CD8-positive, alpha-beta memory T cell (primary cell): ENCODE measurements around the gene UBC. TPM values are rescaled to one million over a fixed set of nuclear protein-coding genes. Genes with fewer than 3 reads are reported as not detected.

Experiments
- CTCF ChIA-PET: fragments of 350-600 bp; sonication (Branson Sonifier 250); formaldehyde crosslinking; loops from one replicate; lab custom pipeline; 2021; ENCODE audit warnings: antibody characterized with exemption; lab: Charles Lee
- POLR2A ChIA-PET: fragments of 350-600 bp; sonication (Branson Sonifier 250); formaldehyde crosslinking; loops from one replicate; lab custom pipeline; 2021; ENCODE audit warnings: antibody characterized with exemption; lab: Charles Lee
- DNase-seq, 5 donors: peaks; one replicate each; pipeline versions ENCODE4 v3.0.0 to v3.0.0-alpha.2; 2020 to 2022; ENCODE audit warnings: mixed read lengths in 1 of 5
- H3K27ac ChIP-seq: one replicate; pipeline ENCODE4 v1.7.0; 2013; ENCODE audit warnings: low read depth, mild to moderate bottlenecking, low read length, moderate library complexity
- H3K27me3 ChIP-seq: 2 replicates; pipeline ENCODE4 v1.7.0; 2013; ENCODE audit warnings: low read length, mild to moderate bottlenecking; ENCODE audit not compliant: insufficient read depth, poor library complexity, severe bottlenecking
- H3K36me3 ChIP-seq: 2 replicates; pipeline ENCODE4 v1.7.0; 2013; ENCODE audit warnings: mild to moderate bottlenecking, low read length, moderate library complexity; ENCODE audit not compliant: insufficient read depth
- H3K4me1 ChIP-seq: 2 replicates; pipeline ENCODE4 v1.7.0; 2013; ENCODE audit warnings: mild to moderate bottlenecking, low read length, moderate library complexity; ENCODE audit not compliant: insufficient read depth
- H3K4me3 ChIP-seq: 2 replicates; pipeline ENCODE4 v1.7.0; 2013; ENCODE audit warnings: mild to moderate bottlenecking, low read length
- H3K9me3 ChIP-seq: 2 replicates; pipeline ENCODE4 v1.7.0; 2013; ENCODE audit warnings: mild to moderate bottlenecking, low read length
- H3K27ac Mint-ChIP-seq, 8 donors: one replicate each; pipeline ENCODE4 v1.8.0; 2020 to 2021; ENCODE audit warnings: mixed read lengths in 8 of 8, mild to moderate bottlenecking in 6 of 8, inconsistent platforms in 3 of 8, moderate library complexity in 3 of 8
- H3K27me3 Mint-ChIP-seq, 2 donors: one replicate each; pipeline ENCODE4 v1.8.0; 2020 to 2021; ENCODE audit warnings: mixed read lengths in 2 of 2, mild to moderate bottlenecking in 1 of 2, moderate library complexity in 1 of 2
- H3K36me3 Mint-ChIP-seq, 3 donors: one replicate each; pipeline ENCODE4 v1.8.0; 2020 to 2021; ENCODE audit warnings: mixed read lengths in 3 of 3, inconsistent platforms in 1 of 3, mild to moderate bottlenecking in 1 of 3
- H3K4me1 Mint-ChIP-seq, 3 donors: one replicate each; pipeline ENCODE4 v1.8.0; 2020 to 2021; ENCODE audit warnings: mixed read lengths in 3 of 3, inconsistent platforms in 1 of 3, mild to moderate bottlenecking in 1 of 3
- H3K4me3 Mint-ChIP-seq, 7 donors: one replicate each; pipeline ENCODE4 v1.8.0; 2020 to 2021; ENCODE audit warnings: mixed read lengths in 7 of 7, mild to moderate bottlenecking in 6 of 7, moderate library complexity in 4 of 7, inconsistent platforms in 2 of 7
- H3K9me3 Mint-ChIP-seq, 5 donors: one replicate each; pipeline ENCODE4 v1.8.0; 2020 to 2022; ENCODE audit warnings: mixed read lengths in 5 of 5, mild to moderate bottlenecking in 3 of 5, moderate library complexity in 2 of 5, inconsistent platforms in 1 of 5
- polyA plus RNA-seq: library from polyadenylated mRNA; unstranded; fragments of 300-500 nt; fragmentation: Illumina TruSeq; gene quantifications from one replicate; pipeline ENCODE4 v1.2.3, GENCODE V29; 2021
- total RNA-seq, 2 experiments: library from RNA; stranded (reverse); gene quantifications; one replicate each; pipeline ENCODE4 v1.2.3, GENCODE V29; 2021

The UBC gene
- total and polyA plus RNA-seq, 3 experiments from 2014 or later = 839 to 1,913 (median 849) TPM

DNA sequence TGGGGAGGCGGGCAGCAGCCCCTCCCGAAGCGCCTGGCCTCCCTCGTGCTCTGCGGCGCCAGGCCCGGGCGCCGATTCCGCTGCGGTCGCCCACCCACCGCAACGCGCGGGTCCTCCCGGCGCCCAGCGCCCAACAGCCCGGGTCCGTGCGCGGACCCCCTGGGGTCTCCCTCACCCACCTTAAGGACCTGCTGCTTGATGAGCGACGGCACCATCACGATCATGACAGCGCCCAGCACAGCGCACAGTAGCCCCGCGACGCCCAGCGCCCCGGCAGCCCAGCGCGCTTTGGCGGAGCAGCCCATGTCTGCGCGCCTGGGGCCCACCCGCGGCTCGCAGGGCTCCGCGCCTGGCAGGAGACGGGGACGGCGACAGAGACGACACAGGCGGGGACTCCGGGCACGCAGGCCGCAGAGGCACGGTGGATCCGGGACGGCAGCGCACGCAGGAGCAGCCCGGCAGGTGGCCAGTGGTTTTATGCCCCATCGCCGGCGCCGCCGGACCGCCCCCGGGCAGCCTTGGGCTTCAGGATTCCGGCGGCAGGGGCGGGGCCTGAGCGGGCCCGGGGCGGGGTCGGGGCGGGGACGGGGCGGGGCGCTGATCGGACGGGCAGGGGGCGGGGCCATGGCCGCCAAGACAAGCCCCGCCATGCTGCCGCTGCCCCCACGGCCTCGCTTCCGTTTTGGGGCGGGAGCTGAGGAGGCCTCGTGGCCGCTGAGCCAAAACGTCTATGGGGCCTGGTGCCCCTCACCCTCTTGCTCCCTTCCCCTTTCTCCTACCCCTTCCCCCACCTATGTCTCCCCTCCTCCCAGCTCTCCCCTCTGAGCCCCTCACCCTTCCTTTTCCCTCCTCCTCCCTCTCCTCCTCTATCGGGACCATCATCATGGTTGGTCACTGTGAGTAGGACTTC, 50.8 kb downstream of the UBC start, which contains the start of gene SCARB1:
SCARB1 (minus strand) TSS at position 449 of the 910 bp plus-strand sequence; CDS start at position 305, 144 bp downstream.
- H3K36me3 Mint-ChIP-seq = no peaks in the 10 kb centered on the region
- peaks cover 14 to 20% (median 15%) of the 10 kb centered on the region in 3 donors for H3K4me1 Mint-ChIP-seq
- peak within 1 kb of the TSS in 7 of 8 donors; percentile 24 to 90 (median 79) for H3K27ac Mint-ChIP-seq
- peak within 1 kb of the TSS; percentile 65 for H3K4me3 ChIP-seq
- no peaks in the 10 kb centered on the region for H3K4me1 ChIP-seq
- no peaks in the 10 kb centered on the region for H3K36me3 ChIP-seq
- DNase-seq = peak; percentile 71 to 83 (median 74)
- CTCF ChIA-PET = no interaction called here
- H3K9me3 Mint-ChIP-seq = no peaks in the 10 kb centered on the region
- peaks cover 0 to 2% of the 10 kb centered on the region in 2 donors for H3K27me3 Mint-ChIP-seq
- no peaks in the 10 kb centered on the region for H3K27me3 ChIP-seq
- POLR2A ChIA-PET = interaction anchor here (0.6 kb wide), 1 partner anchor 60 kb away, joined by 5 read pairs; no protein-coding TSS in a partner anchor
- H3K27ac ChIP-seq = peak within 1 kb of the TSS; percentile 58
- peak within 1 kb of the TSS; percentile 76 to 92 (median 81) for H3K4me3 Mint-ChIP-seq
- no peaks in the 10 kb centered on the region for H3K9me3 ChIP-seq

DNA sequence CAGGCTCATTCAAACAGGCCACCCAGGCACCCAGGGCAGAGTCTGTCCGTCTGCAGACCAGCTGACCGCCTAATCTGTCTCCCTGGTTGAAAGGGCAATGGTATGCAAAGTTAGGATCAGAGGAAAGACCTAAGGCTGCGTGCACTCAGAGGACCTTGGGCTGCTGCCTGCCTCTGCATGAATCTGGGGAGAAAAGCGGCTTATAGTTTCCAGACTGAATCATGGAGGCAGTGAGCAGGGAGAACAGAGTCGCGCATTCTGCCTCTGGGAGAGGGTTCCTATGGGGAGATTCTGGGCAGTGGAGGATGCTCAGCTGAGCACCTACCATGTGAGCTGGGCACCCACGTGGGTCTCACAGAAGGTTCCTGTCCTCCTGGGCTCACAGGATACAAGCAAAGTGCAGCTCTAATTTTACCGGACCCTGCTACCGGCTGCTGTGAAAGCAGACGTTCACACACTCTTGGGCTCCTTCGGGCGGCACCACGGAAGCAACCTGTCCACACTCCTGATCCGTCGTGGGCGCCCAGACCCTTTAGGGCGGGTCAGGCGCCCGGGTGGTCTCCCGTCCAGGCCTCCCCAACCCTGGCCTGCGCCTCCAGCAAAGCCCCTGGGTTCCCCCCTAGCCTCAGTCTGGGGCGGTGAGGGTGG, 51.6 kb downstream of the UBC start:
- no peak for DNase-seq
- Histone ChIP-seq H3K4me1 (no peaks in the 10 kb centered on the region), H3K4me3 (peak overlapping the region; percentile 65), H3K27me3 (no peaks in the 10 kb centered on the region), H3K9me3 (no peaks in the 10 kb centered on the region), H3K27ac (peak overlapping the region; percentile 31), H3K36me3 (no peaks in the 10 kb centered on the region)
- peaks cover 0 to 2% of the 10 kb centered on the region in 2 donors for H3K27me3 Mint-ChIP-seq
- peak overlapping the region in 3 of 8 donors; percentile 29 to 58 (median 36) for H3K27ac Mint-ChIP-seq
- H3K4me1 Mint-ChIP-seq = peaks cover 14 to 20% (median 15%) of the 10 kb centered on the region in 3 donors
- H3K36me3 Mint-ChIP-seq = no peaks in the 10 kb centered on the region
- no peaks in the 10 kb centered on the region for H3K9me3 Mint-ChIP-seq
- CTCF ChIA-PET = no interaction called here
- POLR2A ChIA-PET = no interaction called here
- H3K4me3 Mint-ChIP-seq = peak overlapping the region; percentile 75 to 91 (median 80)

DNA sequence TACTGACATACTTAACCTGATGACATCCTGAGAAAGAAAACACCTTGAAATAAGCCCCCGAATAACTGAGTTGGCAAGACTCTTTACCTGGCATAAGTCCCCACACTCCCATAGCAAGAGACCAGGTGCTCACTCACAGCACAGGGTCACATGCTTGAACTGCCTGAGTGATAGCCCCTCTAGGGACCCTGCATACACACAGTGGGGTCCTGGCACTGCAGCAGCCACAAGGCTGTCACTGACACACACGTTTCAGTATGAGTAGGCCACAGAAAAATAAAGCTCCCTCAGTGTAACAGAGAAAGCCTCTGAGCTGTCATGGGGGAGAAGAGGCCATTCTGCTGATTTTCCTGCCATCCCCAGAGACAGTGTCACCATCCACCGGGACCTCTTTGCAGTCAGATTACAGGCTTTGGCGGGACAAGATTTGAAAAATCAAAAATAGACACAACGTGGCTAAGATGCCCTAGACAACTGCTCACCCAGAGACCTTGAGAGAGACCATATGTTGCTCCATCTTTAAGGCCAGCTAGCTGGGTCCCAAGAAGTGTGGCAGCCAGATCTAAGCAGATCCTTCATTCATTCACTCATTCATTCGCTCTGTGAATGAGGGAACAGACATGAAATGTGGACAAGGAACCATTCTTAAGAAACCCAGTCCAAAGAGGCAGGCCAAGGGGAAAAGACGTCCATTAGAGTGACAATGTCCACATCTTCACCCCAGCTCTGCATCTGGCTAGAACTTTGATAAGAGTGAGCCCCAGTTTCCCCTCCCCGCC, 52.4 kb downstream of the UBC start:
- H3K36me3 Mint-ChIP-seq = no peaks in the 10 kb centered on the region
- CTCF ChIA-PET = no interaction called here
- POLR2A ChIA-PET = no interaction called here
- DNase-seq = peak in 1 of 5 donors; percentile 23
- no peaks in the 10 kb centered on the region for H3K9me3 Mint-ChIP-seq
- peak overlapping the region in 4 of 8 donors; percentile 11 to 55 (median 38) for H3K27ac Mint-ChIP-seq
- H3K4me3 Mint-ChIP-seq = peak overlapping the region; percentile 75 to 91 (median 80)
- Histone ChIP-seq H3K4me3 (no peak overlapping the region), H3K27me3 (no peaks in the 10 kb centered on the region), H3K36me3 (no peaks in the 10 kb centered on the region), H3K27ac (no peak overlapping the region), H3K9me3 (no peaks in the 10 kb centered on the region), H3K4me1 (no peaks in the 10 kb centered on the region)
- peaks cover 14 to 20% (median 15%) of the 10 kb centered on the region in 3 donors for H3K4me1 Mint-ChIP-seq
- peaks cover 0 to 2% of the 10 kb centered on the region in 2 donors for H3K27me3 Mint-ChIP-seq

Other genes starting within 250 kb of the UBC start
- gene SCARB1, start 50.8 kb downstream of the UBC start, total RNA-seq = 10 to 100 TPM; 20.4 to 21.6 TPM
- gene SCARB1, start 50.8 kb downstream of the UBC start, polyA plus RNA-seq = 3.6 TPM
- gene DHX37, start 74.5 kb upstream of the UBC start, total RNA-seq = 10 to 100 TPM; 47.2 to 48.8 TPM
- gene DHX37, start 74.5 kb upstream of the UBC start, polyA plus RNA-seq = 6.5 TPM
- gene BRI3BP, start 79.0 kb upstream of the UBC start, total RNA-seq = 10 to 100 TPM; 35.6 to 36.5 TPM
- gene BRI3BP, start 79.0 kb upstream of the UBC start, polyA plus RNA-seq = 4.0 TPM
- gene AACS, start 150.8 kb upstream of the UBC start, total RNA-seq = 10 to 100 TPM; 16.1 to 16.7 TPM
- gene AACS, start 150.8 kb upstream of the UBC start, polyA plus RNA-seq = 11.8 TPM